ENCODE measurements around the gene PYGM. TPM values are rescaled to one million over a fixed set of nuclear protein-coding genes. Genes with fewer than 3 reads are reported as not detected.

The PYGM gene
- total RNA-seq, 1 experiment from 2014 or later: 3.6 TPM

DNA sequence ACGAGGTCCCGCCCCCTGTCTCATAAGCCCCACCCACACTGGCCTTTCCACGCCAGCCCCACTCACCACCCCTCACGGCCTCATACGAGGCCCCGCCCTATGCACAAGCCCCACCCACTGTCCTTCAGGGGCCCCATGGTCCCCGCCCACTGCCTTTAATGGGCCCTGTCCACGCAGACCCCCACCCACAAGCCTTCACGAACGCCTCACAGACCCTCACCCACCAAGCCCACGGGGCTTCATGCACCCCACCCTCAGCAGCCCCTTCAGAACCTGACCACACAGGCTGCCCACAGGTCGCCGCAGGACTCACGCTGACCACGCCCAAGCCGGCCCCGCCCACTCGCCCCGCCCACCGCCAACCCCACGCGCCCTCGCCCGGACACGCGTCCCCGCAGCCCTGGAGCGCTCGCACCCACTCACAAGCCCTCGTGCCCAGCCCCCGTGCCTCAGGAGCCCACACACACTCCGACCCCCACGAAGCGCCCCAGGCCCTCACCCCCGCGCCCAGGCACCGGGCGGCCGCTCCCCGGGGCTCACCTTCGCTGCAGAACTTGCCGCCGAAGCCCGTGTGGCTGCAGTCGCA is 47.3 kb downstream of the PYGM start:
- no peak overlapping the region for H3K14ac ChIP-seq (ENCODE audit: insufficient read depth, low read length)
- H3K79me1 ChIP-seq (ENCODE audit: insufficient read depth, low read depth, low read length, poor library complexity, severe bottlenecking): no peaks in the 10 kb centered on the region
- Mint-ChIP-seq H3K27ac (no peak overlapping the region), H3K36me3 (ENCODE audit: insufficient read depth in 1 of 3, low read depth in 3 of 3) (no peaks in the 10 kb centered on the region), H3K4me1 (peaks cover 25 to 66% of the 10 kb centered on the region in 2 experiments), H3K4me3 (peak overlapping the region; percentile 48 to 79), H3K27me3 (ENCODE audit: low read depth) (peaks cover 82% of the 10 kb centered on the region), H3K9me3 (no peaks in the 10 kb centered on the region; a peak in 2 of 5 replicates)
- H2BK120ac ChIP-seq (ENCODE audit: low read depth, low read length, poor library complexity, severe bottlenecking): no peak overlapping the region
- no peaks in the 10 kb centered on the region for H4K20me1 ChIP-seq (ENCODE audit: control insufficient read depth, insufficient read depth, insufficient read length)
- peaks cover 6% of the 10 kb centered on the region for H3K23me2 ChIP-seq (ENCODE audit: insufficient read length, low read depth, low read length, poor library complexity, severe bottlenecking)
- H2BK5ac ChIP-seq (ENCODE audit: insufficient read length, low read length): no peak overlapping the region
- no peak overlapping the region for H2AK5ac ChIP-seq (ENCODE audit: insufficient read length, low read length)
- no peak overlapping the region for H2BK15ac ChIP-seq (ENCODE audit: low read depth, low read length)
- H2BK20ac ChIP-seq (ENCODE audit: low read depth, low read length, poor library complexity, severe bottlenecking): no peak overlapping the region
- H3K18ac ChIP-seq (ENCODE audit: insufficient read length, low read depth, low read length): no peak overlapping the region
- no peak overlapping the region for H3K4ac ChIP-seq (ENCODE audit: low read depth, low read length)
- H3K4me1 ChIP-seq (ENCODE audit: insufficient read depth, low read length): peaks cover 11% of the 10 kb centered on the region; the same call in 1 of the 2 replicates
- no peak overlapping the region for H3T11ph ChIP-seq (ENCODE audit: low read length)
- H3K4me2 ChIP-seq (ENCODE audit: insufficient read depth, insufficient read length, low read length): peak overlapping the region; percentile 22
- H3K27me3 ChIP-seq (ENCODE audit: insufficient read depth, low read length): peaks cover 9% of the 10 kb centered on the region; the same call in 1 of the 2 replicates
- H2AFZ ChIP-seq (ENCODE audit: low read length): no peak overlapping the region
- H3K9me3 ChIP-seq (ENCODE audit: control insufficient read depth, low read depth, low read length): no peaks in the 10 kb centered on the region
- H3K56ac ChIP-seq (ENCODE audit: insufficient read length, low read depth, low read length): no peak overlapping the region
- H4K8ac ChIP-seq (replicated peaks; ENCODE audit: insufficient read length, low read depth, low read length): no peak overlapping the region
- H2BK12ac ChIP-seq (ENCODE audit: insufficient read length, low read depth, low read length): no peak overlapping the region
- TF ChIP-seq, protein P1, sequence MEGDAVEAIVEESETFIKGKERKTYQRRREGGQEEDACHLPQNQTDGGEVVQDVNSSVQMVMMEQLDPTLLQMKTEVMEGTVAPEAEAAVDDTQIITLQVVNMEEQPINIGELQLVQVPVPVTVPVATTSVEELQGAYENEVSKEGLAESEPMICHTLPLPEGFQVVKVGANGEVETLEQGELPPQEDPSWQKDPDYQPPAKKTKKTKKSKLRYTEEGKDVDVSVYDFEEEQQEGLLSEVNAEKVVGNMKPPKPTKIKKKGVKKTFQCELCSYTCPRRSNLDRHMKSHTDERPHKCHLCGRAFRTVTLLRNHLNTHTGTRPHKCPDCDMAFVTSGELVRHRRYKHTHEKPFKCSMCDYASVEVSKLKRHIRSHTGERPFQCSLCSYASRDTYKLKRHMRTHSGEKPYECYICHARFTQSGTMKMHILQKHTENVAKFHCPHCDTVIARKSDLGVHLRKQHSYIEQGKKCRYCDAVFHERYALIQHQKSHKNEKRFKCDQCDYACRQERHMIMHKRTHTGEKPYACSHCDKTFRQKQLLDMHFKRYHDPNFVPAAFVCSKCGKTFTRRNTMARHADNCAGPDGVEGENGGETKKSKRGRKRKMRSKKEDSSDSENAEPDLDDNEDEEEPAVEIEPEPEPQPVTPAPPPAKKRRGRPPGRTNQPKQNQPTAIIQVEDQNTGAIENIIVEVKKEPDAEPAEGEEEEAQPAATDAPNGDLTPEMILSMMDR (conservative IDR thresholded peaks at IDR 0.05): no peak
- H4K91ac ChIP-seq (ENCODE audit: insufficient read length, low read depth, low read length): no peak overlapping the region
- no peak overlapping the region for H4K5ac ChIP-seq (ENCODE audit: insufficient read length, low read depth, low read length)
- no peak overlapping the region for H3K9ac ChIP-seq (ENCODE audit: extremely low read depth, insufficient read length, low read length)
- no CpG with 5 or more reads among the region's 45 CpGs for WGBS (ENCODE audit: extremely low coverage, insufficient read length, low lambda C conversion rate)
- H3K27ac ChIP-seq (ENCODE audit: insufficient read length, low read depth, low read length): no peak overlapping the region
- no peak overlapping the region for H3K23ac ChIP-seq (ENCODE audit: insufficient read length, low read depth, low read length)
- H3K79me2 ChIP-seq (ENCODE audit: insufficient read depth, low read length): no peaks in the 10 kb centered on the region
- DNase-seq: no peak

All from H9 (cell line).